ENCODE results near the gene GADD45A.

GRCh38 chr1:67690411-67690810, 5.4 kb downstream of the GADD45A start:
- TF ChIP-seq EZH2 (IDR thresholded peaks at IDR 0.05) (no peak), POLR2AphosphoS5 (IDR thresholded peaks at IDR 0.05; ENCODE audit: borderline replicate concordance, low read depth, low read length) (no peak), FOXP2 (optimal IDR thresholded peaks at IDR 0.05; ENCODE audit: control extremely low read depth, extremely low read length, insufficient read depth) (no peak)

All from SK-N-MC (cell line).